Left lung (tissue), 10 donors: Measurements from ENCODE around the gene RASGRP2. TPM values are rescaled to one million over a fixed set of nuclear protein-coding genes. Genes with fewer than 3 reads are reported as not detected.

Experiments
- ATAC-seq: fragments of 200-7000 bp; cut with Tn5 transposase; one replicate; pipeline ENCODE4 v1.9.1; 2020; ENCODE audit warnings: moderate library complexity
- DNase-seq, 4 donors: peaks; one replicate each; pipeline ENCODE4 v3.0.0-alpha.2; 2013 to 2020
- H3K27ac ChIP-seq, 2 donors: fragments of 200-600 bp; sonication (generic) in 1 of 2; one replicate each; pipeline versions ENCODE4 v1.5.0 to v1.8.0; 2020 to 2021
- H3K27me3 ChIP-seq, 2 donors: fragments of 200-600 bp; sonication (generic) in 1 of 2; one replicate each; pipeline versions ENCODE4 v1.5.0 to v1.8.0; 2020 to 2021
- H3K36me3 ChIP-seq, 2 donors: fragments of 200-600 bp; sonication (generic) in 1 of 2; one replicate each; pipeline versions ENCODE4 v1.5.0 to v1.8.0; 2020 to 2021
- H3K4me1 ChIP-seq, 2 donors: fragments of 200-600 bp; one replicate each; pipeline ENCODE4 v1.8.0; 2021
- H3K4me3 ChIP-seq, 2 donors: fragments of 200-600 bp; sonication (generic) in 1 of 2; one replicate each; pipeline versions ENCODE4 v1.5.0 to v1.8.0; 2020 to 2021; ENCODE audit warnings: mild to moderate bottlenecking in 1 of 2
- H3K9me3 ChIP-seq, 2 donors: fragments of 200-600 bp; sonication (generic) in 1 of 2; one replicate each; pipeline versions ENCODE4 v1.5.0 to v1.8.0; 2020 to 2021
- intact Hi-C, 2 donors: fragments of 100-400 bp; cut with DNase I; formaldehyde crosslinking; loops; one replicate each; pipeline versions ENCODE4 v1.11.2 to v1.14.2; 2022
- polyA plus RNA-seq, 6 donors: library from polyadenylated mRNA; unstranded; fragments of 120-200 nt; gene quantifications; one replicate each; pipeline ENCODE4 v1.2.1, GENCODE V29; 2013; ENCODE audit not compliant: insufficient read length in 6 of 6
- total RNA-seq, 2 donors: library from RNA; stranded (reverse); fragmentation: NEBNext Ultra II Directional; extraction: Animal tissue kit (Norgen Biotek cat#: 25700); gene quantifications; one replicate each; pipeline ENCODE4 v1.2.1, GENCODE V29; 2021
- TF ChIP-seq, protein P1 (sequence below), 2 donors: fragments of 200-600 bp; sonication (generic) in 1 of 2; IDR thresholded peaks; one replicate each; pipeline versions ENCODE4 v1.5.0 to v1.8.0; 2021; ENCODE audit warnings: antibody characterized with exemption in 2 of 2
- donor health status: DM: no; HTN: yes; CAD: no.
- donor health status: DM: no; HTN: no; CAD: no.

The RASGRP2 gene
- total and polyA plus RNA-seq, 8 donors: 9.0 to 35.3 (median 9.9) TPM

DNA sequence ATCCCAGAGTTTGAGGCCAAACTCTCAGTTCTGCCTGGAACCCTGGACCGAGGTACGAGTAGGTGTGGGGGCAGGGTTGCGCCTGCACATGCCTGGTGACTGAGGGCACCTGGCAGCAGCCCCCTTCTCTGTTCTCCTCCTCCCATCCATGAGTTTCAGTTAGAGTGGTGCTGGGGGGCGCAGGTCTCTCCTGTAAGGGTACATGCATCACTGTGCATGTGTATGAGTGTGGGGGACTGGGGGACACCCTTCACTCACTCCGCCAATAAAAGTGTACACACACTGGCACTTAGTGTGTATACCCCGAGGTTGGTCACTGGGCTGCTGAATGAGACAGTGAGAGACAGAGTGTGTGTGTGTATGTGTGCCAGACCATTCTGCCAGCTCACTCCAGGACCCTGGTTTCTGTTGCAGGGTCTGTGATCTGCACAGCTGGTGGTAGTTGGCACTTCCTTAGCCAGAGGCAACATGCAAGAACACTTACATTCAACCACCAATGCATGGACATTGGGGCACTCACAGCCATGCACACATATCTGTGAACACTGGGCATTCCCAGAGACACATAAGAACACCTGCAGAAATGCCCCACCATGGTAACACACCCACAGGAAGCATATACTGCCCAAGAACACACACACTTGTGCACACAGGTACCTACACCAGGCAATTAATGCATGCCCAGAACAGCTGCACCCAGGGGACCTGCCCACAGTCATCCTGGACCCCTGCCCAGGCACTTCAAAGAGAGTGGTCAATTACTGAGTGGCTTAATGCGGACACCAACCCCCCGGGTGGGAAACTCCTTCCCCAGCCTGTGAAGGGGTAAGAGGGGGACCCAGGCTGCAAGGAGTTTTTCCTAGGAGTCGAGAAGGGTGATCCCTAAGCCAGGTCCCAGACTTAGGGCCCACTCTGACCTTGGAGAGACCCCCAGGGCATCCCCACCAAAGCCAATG, 19.8 kb downstream of the RASGRP2 start:
- Histone ChIP-seq H3K4me3 (peak overlapping the region in 1 of 2 donors; percentile 82), H3K36me3 (peaks cover 0 to 21% of the 10 kb centered on the region in 2 donors), H3K4me1 (peaks cover 0 to 8% of the 10 kb centered on the region in 2 donors), H3K27ac (no peak overlapping the region), H3K9me3 (no peaks in the 10 kb centered on the region), H3K27me3 (peaks cover 4 to 45% of the 10 kb centered on the region in 2 donors)
- TF ChIP-seq, protein P1, sequence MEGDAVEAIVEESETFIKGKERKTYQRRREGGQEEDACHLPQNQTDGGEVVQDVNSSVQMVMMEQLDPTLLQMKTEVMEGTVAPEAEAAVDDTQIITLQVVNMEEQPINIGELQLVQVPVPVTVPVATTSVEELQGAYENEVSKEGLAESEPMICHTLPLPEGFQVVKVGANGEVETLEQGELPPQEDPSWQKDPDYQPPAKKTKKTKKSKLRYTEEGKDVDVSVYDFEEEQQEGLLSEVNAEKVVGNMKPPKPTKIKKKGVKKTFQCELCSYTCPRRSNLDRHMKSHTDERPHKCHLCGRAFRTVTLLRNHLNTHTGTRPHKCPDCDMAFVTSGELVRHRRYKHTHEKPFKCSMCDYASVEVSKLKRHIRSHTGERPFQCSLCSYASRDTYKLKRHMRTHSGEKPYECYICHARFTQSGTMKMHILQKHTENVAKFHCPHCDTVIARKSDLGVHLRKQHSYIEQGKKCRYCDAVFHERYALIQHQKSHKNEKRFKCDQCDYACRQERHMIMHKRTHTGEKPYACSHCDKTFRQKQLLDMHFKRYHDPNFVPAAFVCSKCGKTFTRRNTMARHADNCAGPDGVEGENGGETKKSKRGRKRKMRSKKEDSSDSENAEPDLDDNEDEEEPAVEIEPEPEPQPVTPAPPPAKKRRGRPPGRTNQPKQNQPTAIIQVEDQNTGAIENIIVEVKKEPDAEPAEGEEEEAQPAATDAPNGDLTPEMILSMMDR (IDR thresholded peaks at IDR 0.05): no peak
- intact Hi-C loops: no loop called here
- ATAC-seq (no peak), DNase-seq (peak in 1 of 4 donors; percentile 32)

DNA sequence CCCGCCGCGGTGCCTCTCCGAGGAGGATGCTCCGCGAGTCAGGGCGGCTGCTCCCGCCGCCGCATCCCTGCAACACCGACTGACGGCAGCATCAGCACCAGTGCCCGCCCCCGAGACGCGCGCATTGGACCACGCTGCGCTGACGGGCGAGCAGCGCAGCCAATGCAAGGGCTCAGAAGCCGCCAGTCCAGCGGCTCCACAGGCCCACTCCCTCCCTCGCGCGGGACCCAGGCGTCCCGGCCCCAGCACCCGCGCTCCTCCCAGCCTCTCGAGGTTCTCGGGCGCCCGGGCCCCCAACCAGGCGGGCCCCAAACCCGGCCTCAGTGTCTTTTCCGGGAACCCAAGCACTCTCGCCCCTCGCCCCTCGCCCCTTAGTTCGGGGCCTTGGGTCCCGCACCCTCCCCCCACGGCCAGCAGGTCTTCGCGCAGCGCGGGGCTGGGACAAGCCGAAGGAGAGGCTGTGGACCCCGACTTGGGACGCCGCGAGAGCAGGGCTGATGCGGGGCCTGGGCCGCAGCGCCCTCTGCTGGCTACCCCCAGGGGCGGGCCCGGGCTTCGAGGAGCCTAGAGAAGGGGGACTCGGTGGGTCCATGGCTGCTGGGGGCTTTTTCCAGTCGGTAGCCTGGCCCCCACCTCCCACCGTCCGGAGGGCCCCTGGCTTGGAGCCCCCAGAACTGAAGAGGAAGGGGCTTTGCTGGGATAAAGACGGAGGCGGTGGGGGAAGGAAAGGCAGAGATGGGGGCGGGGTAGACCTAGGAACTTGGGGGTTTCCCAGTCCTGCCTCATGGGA, 20.6 kb downstream of the RASGRP2 start, which contains the start of gene NRXN2:
Gene NRXN2 (minus strand): TSS at position 81 of the 790 bp plus-strand sequence. CDS start 9,498 bp downstream, outside the sequence.
- TF ChIP-seq, protein P1 (IDR thresholded peaks at IDR 0.05): peak; percentile 91 to 97
- peaks cover 4 to 54% of the 10 kb centered on the region in 2 donors for H3K27me3 ChIP-seq
- peak within 1 kb of the TSS; percentile 78 to 82 for H3K4me3 ChIP-seq
- peaks cover 0 to 12% of the 10 kb centered on the region in 2 donors for H3K36me3 ChIP-seq
- ATAC-seq (peak; percentile 99), DNase-seq (peak in 3 of 4 donors; percentile 81 to 94 (median 81))
- H3K9me3 ChIP-seq: no peaks in the 10 kb centered on the region
- intact Hi-C loops: no loop called here
- H3K4me1 ChIP-seq: peaks cover 0 to 8% of the 10 kb centered on the region in 2 donors
- H3K27ac ChIP-seq: peak within 1 kb of the TSS in 1 of 2 donors; percentile 55

DNA sequence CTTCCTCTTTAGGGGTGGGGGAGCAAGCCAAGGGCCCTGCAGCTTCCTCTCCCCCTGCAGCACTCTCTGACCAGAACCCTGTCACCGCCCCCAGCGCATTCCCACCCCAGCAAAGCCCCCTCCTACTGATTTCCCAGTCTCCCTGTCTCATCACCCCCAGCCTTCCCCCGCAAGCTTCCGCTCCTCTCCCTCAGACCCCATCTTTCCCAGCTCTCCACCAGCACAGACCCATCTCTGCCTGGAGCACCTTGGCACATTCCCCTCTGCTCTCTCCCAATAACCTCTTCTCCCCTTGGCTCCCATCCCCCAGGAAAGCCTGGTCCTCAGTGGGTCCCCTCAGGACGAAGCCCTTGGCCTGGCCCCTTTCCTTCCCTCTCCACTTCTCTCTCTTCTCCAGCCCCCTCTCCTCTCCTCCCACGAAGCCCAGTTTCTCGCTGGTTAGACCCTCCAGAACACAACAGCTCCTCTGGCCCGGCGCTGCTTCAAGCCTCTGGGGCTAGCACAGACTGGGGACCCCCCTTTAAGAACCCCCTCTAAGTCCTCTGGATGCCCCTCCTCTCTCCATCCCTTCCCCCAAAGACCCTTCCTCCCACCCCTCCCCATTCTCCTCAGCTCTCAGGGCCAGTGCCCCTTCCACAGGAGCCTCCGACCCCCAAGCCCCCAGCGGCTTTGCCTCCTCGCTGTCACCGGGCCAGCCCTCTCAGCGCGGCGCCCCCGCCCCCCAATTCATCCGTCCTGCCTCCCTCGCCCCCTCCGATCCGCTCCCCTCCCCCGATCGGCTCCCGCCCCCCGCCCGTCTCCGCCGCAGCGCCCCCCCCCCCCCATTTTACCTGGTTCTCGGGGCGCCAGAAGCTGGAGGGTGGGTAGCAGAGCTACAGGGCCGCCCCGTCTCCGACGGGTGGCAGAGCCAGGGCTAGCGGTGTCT, 21.5 kb downstream of the RASGRP2 start:
- H3K9me3 ChIP-seq: no peaks in the 10 kb centered on the region
- TF ChIP-seq, protein P1 (IDR thresholded peaks at IDR 0.05): no peak
- H3K4me1 ChIP-seq: peaks cover 0 to 8% of the 10 kb centered on the region in 2 donors
- peaks cover 0 to 4% of the 10 kb centered on the region in 2 donors for H3K36me3 ChIP-seq
- H3K27me3 ChIP-seq: peaks cover 11 to 63% of the 10 kb centered on the region in 2 donors
- no peak for ATAC-seq
- H3K4me3 ChIP-seq: peak overlapping the region in 1 of 2 donors; percentile 82
- no peak overlapping the region for H3K27ac ChIP-seq
- DNase-seq: no peak
- intact Hi-C loops: no loop called here

DNA sequence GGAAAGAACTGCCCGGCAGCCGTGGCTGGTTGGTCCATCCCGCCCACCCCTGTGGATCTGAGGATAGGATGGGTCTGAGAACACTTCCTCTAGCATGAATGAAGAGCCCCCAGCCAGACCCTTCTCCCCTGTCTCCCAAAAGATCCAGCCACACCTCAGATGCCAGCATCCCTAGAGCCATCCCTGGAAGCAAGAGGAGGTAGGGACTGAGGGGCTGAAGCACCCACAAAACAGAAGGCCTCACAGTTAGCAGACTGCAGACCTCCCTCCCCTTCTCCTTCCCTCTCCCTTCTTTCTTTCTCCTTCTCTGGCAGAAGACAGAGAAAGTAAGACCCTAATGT, 22.6 kb downstream of the RASGRP2 start:
- ATAC-seq: no peak
- Histone ChIP-seq H3K9me3 (no peaks in the 10 kb centered on the region), H3K27me3 (peaks cover 19 to 74% of the 10 kb centered on the region in 2 donors), H3K4me3 (no peak overlapping the region), H3K27ac (no peak overlapping the region), H3K36me3 (no peaks in the 10 kb centered on the region), H3K4me1 (peaks cover 0 to 8% of the 10 kb centered on the region in 2 donors)
- intact Hi-C loops: no loop called here
- DNase-seq: no peak
- TF ChIP-seq, protein P1 (IDR thresholded peaks at IDR 0.05): no peak
